ENCODE measurements around the gene NCKAP5.

NCKAP5 gene

GRCh38 chr2:133085646-133086045, 482.6 kb downstream of the NCKAP5 start:
- no peak for DNase-seq (ENCODE audit: low spot score)

GRCh38 chr2:133082034-133082433, 486.2 kb downstream of the NCKAP5 start:
- no peak for DNase-seq (ENCODE audit: low spot score)

GRCh38 chr2:133080822-133081221, 487.4 kb downstream of the NCKAP5 start:
- no peak for DNase-seq (ENCODE audit: low spot score)

- DNase-seq (ENCODE audit: low spot score), result no peak
These were observed 489.4 kb downstream of the NCKAP5 start for GRCh38 chr2:133078667-133079411.

- no peak for DNase-seq (ENCODE audit: low spot score)
These were observed 490.9 kb downstream of the NCKAP5 start for GRCh38 chr2:133077269-133077822.

- DNase-seq (ENCODE audit: low spot score), result no peak
These were observed 495.2 kb downstream of the NCKAP5 start for GRCh38 chr2:133072837-133073694.

- no peak for DNase-seq (ENCODE audit: low spot score)
These were observed 504.5 kb downstream of the NCKAP5 start for GRCh38 chr2:133063775-133064174.

- DNase-seq (ENCODE audit: low spot score), result no peak
These were observed 505.2 kb downstream of the NCKAP5 start for GRCh38 chr2:133062931-133063665.

GRCh38 chr2:133061874-133062593, 506.2 kb downstream of the NCKAP5 start:
- no peak for DNase-seq (ENCODE audit: low spot score)

- DNase-seq (ENCODE audit: low spot score), result no peak
These were observed 514.0 kb downstream of the NCKAP5 start for GRCh38 chr2:133054297-133054696.

- DNase-seq (ENCODE audit: low spot score), result no peak
These were observed 514.7 kb downstream of the NCKAP5 start for GRCh38 chr2:133053541-133053940.

GRCh38 chr2:133045787-133046186, 522.5 kb downstream of the NCKAP5 start:
- DNase-seq (ENCODE audit: low spot score), result no peak

- DNase-seq (ENCODE audit: low spot score), result no peak
These were observed 523.7 kb downstream of the NCKAP5 start for GRCh38 chr2:133044556-133044955.

GRCh38 chr2:133040170-133040569, 528.1 kb downstream of the NCKAP5 start:
- no peak for DNase-seq (ENCODE audit: low spot score)

GRCh38 chr2:133039531-133039930, 528.7 kb downstream of the NCKAP5 start:
- DNase-seq (ENCODE audit: low spot score), result no peak

- no peak for DNase-seq (ENCODE audit: low spot score)
These were observed 541.6 kb downstream of the NCKAP5 start for GRCh38 chr2:133026536-133027177.

- DNase-seq (ENCODE audit: low spot score), result no peak
These were observed 543.3 kb downstream of the NCKAP5 start for GRCh38 chr2:133025004-133025403.

GRCh38 chr2:133012847-133013734, 555.2 kb downstream of the NCKAP5 start:
- DNase-seq (ENCODE audit: low spot score), result no peak

GRCh38 chr2:133004623-133005022, 563.6 kb downstream of the NCKAP5 start:
- DNase-seq (ENCODE audit: low spot score), result no peak

GRCh38 chr2:132999421-132999820, 568.8 kb downstream of the NCKAP5 start:
- DNase-seq (ENCODE audit: low spot score), result no peak

All from left forelimb (tissue), 1 donor.